Cerebellar cortex (tissue), 1 donor: ENCODE results near the gene ACTL10.

Experiments used
- DNase-seq: peaks from one replicate; pipeline ENCODE4 v3.0.0-alpha.2; 2015; ENCODE audit warnings: low spot score

ACTL10 gene

DNA sequence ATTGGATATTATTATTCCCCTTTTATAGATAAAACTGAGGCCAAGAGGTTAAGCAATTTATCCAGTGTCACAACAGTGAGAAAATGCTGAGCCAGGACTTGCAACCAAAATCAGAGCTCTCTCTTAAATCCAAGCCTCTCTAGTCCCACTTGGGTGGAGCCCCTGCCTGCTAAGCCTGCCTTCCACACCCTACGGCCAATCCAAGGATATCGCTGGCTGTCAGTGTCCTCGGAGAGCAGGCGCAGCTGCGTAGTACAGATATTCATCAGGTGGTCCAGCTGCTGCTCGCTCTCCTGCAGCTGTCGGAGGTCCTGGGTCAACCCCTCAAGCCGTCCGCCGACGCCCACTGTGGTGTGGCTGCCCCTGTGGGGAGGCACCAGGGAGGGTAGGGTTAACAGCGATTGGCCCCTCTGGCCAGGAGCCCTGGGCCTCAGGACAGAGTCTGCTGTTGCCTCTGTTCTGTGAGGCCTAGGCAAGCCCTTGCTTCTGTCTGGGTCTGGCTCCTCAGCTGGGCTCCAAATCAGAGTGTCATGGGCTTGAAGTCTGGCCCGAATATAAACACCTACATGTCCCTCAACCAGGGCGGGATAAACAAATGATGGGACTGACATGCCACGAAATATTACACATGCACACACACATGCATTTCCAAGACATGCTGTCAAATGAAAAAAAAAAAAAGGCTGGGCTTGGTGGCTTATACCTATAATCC lies 11.4 kb downstream of the ACTL10 start:
- DNase-seq = no peak

DNA sequence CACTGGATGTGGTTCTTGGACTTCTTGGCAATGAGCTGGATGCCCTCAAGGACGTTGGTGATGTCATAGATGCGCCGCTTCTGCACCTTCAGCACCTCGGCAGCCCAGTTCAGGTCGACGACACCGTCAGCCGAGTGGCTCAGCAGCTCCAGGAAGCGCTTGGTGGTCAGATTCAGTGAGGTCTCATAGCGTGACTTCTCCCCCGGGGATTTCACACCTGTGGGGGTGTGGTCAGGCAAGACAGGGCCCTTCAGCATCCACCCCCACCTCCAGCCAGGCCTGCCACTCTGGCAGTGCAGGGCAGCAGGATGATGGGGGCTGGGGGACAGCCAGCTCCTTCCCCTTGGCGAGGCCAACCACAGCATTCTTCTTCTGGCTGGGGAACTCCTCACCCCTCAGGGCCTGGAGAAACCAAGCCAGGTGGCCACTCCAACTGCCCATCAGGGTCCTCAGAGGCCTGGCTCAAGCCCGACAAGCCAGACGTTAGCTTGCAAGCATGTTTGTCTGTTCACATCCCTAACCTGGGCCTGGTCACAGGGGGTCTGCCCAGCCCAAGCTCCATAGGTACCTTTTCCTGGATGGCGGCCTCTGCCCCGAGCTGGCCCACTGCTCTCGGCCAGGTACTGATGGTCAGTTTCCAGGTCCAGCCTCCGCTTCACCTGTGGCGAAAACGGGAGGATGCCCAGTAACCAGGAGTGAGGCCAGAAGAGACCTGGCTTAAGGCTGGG lies 13.2 kb downstream of the ACTL10 start:
- no peak for DNase-seq

DNA sequence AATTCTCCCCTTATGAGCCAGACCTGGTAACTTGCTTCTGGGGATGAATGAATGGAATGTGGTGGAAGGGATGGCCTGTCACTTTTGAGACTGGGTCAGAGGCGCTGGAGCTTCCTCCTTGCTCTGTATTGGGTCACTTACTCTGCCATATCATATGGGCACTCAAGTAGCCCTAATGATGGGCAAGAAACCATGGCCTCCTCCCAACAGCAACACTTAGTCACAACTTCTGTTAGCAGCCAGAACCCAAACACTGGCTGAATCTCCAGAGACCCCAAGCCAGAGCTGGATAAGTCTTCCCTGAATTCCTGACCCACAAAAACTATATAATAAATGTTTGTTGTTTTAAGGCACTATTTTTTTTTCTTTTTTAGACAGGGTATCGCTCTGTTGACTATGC lies 13.9 kb downstream of the ACTL10 start:
- DNase-seq = no peak

DNA sequence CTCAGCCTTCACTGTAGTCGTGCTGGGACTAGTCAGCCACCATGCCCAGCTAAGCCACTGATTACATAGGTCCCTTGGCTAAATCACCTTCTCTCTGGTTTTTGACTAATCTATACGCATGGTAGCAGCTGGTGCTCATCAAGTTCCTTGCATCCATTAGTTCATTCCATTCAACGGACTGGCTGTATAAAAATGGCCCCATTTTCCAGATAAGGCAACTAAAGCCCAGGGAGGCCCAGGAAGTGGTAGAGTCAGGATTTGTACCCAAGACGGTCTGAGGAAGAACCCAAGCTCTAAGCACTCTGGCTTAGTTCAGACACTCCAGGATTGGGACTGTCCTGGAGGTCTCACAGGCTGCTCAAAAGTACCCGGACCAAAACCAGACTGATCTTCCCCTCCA lies 14.5 kb downstream of the ACTL10 start:
- no peak for DNase-seq

DNA sequence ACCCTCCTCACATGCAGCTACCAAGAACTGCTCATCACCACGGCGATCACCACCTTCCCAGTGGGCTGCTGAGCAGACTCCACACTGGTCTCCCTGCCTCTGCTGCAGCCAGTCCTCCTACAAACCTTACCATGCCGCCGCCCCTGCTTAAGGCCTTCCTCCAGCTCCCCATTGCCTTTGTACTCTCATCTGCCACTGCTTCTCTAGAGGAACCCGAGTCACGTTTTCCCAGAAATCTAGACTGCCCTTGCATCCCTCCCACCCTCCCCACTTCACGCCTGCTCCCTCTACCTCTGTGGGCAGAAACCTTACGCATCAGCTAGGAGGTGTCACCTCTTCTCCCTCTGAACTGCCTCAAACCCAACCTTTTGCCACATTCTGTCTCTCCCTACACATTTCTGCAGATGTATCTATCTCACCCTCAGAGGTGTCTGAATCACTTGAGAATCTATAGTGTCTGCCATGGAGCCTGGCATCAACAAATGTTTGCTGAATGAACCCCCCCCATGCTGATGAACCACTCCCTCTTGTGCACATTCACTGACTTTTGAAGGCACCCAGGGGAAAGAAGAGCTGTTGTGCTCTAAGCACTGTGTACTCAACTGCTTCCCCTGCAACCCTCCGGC lies 15.1 kb downstream of the ACTL10 start:
- DNase-seq = no peak

DNA sequence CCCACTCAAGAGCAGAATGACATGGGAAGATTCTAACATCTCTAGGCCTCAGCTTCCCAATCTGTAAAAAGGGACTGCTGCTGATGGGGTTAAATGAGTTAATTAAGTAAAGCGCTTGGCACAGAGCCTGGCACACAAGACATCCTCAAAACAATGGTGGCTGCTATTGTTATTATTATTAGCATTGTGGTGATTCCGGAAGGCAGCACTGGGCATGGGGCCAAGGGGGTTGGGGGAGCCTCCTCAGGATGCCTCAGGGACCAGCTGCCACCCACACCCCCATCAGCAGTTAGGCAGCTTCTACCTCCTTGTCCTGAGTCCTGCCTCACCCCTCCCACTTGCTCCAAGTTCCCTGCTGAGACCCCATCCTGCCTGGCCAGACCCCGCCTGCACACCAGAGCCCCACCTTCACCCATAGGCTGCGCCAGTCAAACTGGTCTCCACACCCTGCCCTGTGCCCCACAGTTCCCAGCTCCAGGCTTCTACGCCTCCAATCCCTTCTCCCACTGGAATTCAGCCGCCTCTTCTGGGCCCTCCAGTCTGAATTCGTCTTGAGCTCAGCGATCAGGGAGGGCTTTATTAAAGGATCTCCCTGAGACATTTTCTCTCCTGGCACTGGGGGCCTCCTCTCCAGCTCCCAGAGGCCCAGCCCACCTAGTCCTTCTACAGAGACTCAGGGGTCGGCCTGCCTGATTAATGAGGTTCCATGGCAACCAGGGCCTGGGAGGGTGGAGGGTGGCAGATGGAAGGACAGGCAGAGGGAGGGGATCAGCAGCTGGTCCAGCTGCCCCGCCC lies 18.0 kb downstream of the ACTL10 start:
- DNase-seq = no peak

DNA sequence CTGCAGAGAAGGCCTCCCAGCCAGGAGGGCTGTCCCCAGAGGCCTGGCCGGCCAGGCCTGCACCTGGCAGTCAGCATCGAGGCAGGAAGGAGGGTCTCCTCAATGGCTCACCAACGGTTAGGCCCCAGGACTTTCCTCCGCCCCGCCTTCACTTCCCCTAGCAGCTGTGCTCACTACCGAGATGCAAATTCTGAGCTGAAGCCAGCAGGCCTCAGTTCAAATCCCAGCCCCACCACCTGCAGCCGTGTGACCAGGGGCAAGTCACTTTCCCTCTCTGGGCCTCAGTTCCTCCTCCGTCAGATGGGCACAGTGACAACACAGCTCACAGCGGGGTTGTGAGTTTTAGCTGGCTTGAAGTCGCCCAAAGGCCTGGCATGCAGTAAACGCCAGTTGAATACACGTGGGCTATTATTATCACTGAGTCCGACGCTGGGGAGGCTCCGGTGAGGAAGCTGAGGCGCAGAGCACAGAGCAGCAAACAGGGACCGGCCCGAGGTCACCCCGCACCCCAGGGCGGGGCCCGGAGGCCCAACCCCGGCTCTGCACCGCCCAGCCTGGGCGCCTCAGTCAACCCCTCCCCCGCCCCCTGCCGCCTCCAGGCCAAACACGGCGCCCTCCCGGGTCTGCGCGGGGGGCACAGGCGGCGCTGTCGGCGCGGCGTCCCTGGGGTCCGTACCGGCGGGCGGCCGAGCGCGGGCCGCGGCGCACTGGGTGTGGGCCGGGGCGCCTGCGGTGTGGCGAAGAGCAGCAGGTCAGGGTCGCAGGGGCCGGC lies 18.8 kb downstream of the ACTL10 start:
- DNase-seq = no peak

DNA sequence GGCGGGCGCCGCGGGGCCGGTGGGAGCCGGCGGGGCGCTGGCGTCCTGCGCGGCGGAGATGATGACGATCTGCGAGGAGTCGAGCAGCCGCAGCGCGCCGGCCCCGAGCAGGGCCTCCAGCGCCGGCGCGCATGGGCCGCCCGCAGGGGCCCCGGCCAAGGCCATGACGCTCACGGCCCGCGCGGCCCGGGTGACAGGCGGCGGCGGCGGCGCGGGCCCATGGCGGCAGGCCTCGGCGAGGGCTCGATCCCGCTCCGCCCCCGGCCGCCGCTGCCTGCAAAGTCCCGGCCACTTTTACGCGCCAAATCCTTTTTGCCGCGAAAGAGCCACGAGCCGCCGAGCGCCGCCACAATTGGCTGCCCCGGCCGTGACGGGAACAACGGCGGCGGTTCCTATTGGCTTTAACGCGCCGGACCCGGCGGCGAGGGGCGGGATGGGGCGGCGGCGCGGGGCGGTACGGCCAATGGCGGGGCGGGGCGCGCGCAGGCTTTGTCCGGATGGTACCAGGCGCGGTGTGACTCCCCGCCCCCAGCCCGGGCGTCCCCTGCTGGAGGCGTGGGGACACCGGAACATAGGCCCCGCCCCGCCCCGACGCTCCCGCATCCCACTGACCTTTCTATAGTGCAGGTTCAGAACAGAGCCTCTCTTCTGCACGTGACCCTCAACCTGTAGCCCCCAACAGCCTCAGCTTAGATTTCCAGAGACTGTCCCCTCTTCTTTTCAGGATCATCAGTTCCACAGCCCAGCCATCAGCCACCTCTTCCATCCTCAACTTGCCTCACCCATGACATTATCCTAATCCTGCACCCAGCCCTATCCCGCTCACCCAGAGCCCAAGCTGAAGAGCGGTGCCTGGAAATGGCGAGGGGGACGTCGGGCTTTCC lies 19.6 kb downstream of the ACTL10 start, which contains the start of gene E2F1:
E2F1 (minus strand) TSS at position 286 of the 884 bp plus-strand sequence; CDS start at position 165, 121 bp downstream.
- DNase-seq = peak; percentile 90

DNA sequence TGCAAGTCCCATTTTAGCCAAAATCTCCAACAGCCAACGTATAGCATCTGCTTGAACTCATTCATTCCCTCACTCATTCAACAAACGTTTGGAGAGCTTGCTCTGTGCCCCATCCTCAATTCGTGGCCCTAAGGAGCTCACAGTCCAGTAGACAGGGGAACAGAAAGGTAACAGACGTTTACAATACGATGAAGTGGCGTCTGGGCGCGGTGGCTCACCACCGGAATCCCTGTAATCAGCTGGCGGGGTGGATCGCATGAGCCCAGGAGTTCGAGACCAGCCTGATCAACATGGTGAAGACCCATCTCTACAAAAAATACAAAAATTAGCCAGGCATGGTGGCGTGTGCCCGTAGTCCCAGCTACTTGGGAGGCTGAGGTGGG lies 20.2 kb downstream of the ACTL10 start:
- no peak for DNase-seq

DNA sequence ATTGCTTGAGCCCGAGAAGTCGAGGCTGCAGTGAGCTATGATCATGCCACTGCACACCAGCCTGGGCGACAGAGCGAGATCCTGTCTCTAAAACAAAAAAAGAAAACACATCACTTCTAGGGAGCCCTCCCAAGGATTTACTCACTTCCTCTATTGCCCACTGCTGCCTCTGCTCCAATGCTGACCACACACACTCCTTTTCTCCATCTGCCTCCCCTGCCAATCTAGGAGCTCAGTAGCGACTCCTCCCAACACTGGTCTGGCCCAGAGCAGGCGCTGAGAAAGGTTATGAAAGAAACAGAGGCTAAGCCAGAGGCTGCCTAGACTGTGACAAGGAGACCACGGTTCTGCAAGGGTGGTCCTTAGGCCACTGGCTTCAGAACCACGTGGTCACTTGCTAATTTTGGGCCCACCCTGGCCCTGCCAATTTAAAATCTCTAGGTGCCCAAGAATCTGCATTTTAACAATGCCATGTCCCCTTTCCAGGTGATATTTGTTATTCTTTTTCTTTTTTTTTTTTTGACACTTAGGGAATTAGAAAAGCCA lies 20.7 kb downstream of the ACTL10 start:
- DNase-seq = no peak

DNA sequence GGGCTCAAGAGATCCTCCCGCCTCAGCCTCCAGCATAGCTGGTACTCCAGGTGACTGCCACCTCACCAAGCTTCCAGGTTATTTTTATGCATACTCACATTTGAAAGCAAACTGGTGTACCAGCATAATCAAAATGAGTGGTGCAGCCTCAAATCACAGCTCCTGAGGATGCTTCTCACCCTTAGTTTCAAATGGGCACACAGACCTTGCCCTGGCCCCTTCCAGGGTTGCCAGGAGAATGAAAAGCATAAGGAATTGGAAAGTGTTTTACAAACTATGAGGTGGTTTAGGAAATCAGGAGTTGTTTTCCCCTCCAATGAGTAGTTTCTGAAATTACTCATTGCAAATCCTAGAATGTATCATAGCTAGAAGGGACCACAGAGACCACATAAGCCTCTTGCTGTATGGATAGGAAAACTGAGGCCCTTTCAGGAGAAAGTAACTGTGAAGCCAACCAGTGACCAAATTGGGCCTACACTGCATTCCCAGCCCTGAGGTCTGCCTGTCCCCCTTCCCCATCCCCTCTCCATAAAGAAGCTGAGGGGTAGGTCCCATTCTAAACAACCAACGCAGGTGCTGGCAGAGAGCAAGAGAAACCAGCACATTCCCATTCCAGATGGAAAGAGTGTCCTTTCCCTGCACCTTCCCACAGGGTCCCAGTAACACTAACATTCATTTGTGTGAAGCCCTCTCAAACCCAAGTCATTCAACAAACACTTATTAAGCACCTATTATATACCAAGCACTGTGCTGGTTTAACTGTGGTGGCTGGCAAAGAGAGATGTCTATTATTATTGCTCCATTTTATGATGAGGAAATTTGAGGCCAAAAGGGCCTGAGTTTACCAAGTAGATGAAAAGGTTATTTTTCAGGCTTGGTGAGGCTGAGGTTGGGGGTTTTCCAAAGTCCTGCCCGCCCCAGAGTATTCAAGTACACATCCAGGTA lies 21.5 kb downstream of the ACTL10 start:
- no peak for DNase-seq

DNA sequence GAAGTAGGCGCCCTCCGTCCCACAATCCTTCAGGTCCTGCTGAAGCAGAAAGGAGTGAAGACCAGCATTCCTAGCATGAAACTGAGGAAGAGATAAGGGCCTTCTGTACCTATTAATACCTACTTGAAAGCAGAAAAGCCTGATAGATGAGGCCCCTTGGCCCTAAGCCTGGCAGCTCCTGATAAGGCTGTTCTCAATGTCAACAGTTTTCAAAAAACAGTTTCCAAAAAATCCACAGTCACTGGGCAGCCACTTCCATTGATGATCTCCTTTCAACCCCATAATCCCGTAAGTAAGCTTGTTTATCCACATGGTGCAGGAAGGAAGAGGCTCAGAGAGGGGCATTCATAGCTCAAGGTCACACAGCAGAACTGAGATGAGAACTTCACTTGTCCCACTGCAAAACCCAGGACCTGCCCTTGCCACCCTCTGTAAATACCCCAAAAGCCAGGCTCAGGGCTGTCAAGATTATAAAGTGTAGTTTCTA lies 22.2 kb downstream of the ACTL10 start:
- DNase-seq = no peak

DNA sequence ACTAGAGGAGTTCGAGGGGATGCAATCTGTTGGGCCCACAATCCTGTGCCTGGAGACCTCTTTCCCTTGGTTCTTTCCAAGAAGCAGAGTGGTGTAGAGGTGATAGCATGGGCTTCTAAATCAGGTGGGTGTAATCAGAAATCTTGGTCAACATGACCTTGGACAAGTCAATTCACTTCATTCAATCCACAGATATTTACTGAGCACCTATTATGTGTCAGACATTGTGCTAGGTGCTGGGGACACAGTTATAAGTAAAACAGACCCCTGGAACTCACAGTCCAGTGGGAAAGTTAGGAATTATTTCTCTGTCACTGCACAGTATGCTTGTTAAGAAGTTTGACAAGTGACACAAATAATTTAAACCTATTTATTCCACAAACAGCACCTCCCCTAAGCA lies 22.8 kb downstream of the ACTL10 start:
- DNase-seq = no peak

DNA sequence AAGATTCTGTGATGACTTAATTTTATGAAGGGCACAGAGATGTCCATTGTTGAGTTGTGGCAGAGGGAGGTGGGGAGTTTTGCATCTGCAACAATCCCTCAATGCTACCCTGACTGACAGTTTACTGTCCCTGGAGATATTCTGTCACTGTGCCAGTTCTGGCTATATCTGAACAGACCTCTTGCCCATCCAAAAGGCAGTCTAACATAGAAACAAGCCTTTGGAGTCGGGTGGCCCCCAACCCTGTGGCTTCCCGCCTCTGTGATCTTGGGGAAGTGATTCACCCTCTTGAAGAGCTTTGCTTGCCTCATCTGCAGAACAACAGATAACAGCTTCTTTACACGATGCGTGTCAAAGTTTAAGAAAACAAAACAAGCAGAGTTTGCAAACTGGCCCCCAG lies 23.2 kb downstream of the ACTL10 start:
- no peak for DNase-seq

DNA sequence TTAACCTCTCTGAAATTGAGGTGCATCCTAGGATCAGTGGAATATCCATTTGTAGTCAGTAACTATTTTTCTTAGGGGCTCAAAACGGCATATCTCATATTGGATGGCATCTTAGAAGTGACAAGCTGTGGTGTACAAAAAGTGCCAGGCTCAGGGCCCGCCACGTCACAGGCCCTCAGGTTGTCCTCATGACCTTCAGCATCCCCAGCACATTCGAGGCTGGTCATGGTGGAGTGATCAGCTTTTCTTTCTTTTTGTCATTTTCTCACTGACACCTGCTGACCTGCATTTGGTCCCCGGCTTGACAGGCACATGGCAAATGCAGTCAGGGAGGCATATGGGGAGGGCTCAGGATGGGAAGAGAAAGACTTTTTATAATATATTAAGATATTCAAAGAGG lies 26.5 kb downstream of the ACTL10 start:
- DNase-seq = no peak

DNA sequence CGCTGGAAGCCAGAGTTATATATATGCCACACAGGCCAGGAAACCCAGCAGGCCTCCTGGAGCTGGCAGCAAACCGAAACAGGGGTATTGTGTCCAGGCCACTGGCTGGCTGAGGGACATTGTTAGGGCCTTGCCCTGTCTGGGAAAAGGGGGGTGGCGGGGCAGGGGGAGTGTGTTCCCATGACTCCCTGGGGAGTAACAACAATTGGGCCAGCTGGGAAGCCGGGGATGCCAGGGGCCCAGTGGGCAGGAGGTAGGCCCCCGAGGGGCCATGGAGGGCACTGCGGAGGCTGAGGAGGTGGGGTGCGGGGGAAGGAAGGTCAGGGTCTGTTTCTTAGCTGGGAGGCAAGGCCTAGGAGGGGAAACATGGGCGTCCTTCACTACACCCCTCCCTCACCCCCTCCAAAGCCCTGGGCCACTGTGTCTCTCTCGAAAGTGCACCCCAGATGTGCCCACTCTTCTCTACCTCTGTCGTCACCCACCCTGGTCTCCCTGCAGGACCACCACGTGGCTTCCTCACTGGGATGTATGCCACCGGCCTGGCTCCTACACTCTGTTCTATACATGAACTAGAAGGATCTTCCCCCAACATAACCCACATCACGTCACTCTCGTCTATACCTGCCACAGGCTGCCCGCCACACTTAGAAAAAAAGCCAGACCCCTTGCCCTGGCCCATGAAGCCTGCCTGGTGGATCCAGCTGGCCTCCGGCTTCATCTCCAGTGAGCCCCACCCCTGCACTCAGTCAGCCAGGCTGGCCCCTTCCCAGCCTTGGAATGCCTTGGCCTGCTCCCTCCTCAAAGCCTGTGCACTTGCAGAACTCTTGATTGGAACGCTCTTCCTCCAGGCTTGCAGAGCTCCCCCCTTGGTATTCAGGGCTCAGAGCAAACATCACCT lies 27.2 kb downstream of the ACTL10 start:
- DNase-seq = no peak

DNA sequence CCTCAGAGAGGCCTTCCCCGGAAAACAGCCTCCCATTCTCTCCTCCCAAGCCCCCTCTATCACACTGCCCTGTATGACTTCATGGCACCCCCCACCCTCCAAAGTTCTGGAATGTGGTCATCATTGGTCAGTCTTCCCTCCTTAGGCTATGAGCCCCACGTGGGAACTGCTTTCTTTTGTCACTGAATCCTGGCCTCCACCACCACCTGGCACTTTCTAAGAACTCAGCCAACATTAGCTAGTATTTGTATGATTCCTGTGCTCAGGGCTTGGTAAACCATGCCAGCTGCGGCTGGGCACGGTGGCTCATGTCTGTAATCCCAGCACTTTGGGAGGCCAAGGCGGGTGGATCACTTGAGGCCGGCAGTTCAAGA lies 27.9 kb downstream of the ACTL10 start:
- DNase-seq = no peak

DNA sequence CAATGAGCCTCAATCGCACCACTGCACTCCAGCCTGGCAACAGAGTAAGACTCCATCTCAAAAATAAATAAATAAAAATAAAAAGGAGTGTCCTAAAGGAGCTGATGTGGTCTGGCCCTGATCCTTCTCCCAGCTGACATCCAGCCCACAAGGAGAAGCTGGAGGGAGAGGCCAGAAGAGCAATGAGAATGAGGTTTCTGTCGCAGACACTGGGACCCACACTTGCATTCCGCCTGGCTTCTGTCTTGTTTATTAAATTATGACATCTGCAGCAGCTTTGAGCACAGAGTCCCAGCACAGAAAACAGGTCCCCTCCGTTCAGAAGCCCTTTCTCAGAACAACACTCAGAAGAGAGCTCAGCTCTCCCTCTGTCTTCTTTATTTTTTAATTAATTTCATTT lies 29.7 kb downstream of the ACTL10 start:
- no peak for DNase-seq
